ENCODE results near the gene TRAK2.

DNA sequence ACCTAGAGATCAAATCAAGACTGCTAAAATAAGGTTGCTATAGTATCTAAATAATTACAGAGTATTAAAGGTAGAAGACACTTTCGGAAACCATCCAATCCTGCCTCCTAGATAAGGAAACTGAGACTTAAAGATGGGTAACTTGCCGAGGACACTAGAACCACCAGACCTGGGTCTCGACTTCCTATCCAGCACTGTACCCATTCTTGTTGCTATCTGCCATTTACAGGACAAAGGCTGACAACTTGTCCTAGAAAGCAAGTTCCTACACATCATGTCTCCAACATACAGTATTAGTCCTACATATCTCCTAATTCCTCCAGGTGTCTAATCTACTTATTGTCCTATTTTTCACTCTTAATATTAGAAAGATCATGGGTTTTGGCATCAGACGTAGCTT lies 37.7 kb downstream of the TRAK2 start:
- TF ChIP-seq MYC (IDR thresholded peaks at IDR 0.05; ENCODE audit: low read depth, low read length) = no peak
- TF ChIP-seq, protein P1, sequence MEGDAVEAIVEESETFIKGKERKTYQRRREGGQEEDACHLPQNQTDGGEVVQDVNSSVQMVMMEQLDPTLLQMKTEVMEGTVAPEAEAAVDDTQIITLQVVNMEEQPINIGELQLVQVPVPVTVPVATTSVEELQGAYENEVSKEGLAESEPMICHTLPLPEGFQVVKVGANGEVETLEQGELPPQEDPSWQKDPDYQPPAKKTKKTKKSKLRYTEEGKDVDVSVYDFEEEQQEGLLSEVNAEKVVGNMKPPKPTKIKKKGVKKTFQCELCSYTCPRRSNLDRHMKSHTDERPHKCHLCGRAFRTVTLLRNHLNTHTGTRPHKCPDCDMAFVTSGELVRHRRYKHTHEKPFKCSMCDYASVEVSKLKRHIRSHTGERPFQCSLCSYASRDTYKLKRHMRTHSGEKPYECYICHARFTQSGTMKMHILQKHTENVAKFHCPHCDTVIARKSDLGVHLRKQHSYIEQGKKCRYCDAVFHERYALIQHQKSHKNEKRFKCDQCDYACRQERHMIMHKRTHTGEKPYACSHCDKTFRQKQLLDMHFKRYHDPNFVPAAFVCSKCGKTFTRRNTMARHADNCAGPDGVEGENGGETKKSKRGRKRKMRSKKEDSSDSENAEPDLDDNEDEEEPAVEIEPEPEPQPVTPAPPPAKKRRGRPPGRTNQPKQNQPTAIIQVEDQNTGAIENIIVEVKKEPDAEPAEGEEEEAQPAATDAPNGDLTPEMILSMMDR (IDR thresholded peaks at IDR 0.05; ENCODE audit: low read depth, low read length) = no peak
- TF ChIP-seq MAX (IDR thresholded peaks at IDR 0.05; ENCODE audit: low read depth, low read length) = no peak
